Activated CD4-positive, alpha-beta T cell treated with anti-CD3 and anti-CD28 coated beads for 36 hours (primary cell): ENCODE measurements around the gene XAF1. TPM values are rescaled to one million over a fixed set of nuclear protein-coding genes. Genes with fewer than 3 reads are reported as not detected.
A peak's percentile ranks its signal among the peaks of the same experiment; 100 is the strongest.

Experiments used
- ATAC-seq: fragments of 200-7000 bp; cut with Tn5 transposase; one replicate; pipeline ENCODE4 v1.10.0; 2021; ENCODE audit warnings: mild to moderate bottlenecking, moderate library complexity
- CTCF ChIA-PET: fragments of 350-600 bp; sonication (Branson Sonifier 250); formaldehyde crosslinking; loops from one replicate; lab custom pipeline; 2021; ENCODE audit warnings: antibody characterized with exemption; lab: Charles Lee
- POLR2A ChIA-PET: fragments of 350-600 bp; sonication (Branson Sonifier 250); formaldehyde crosslinking; loops from one replicate; lab custom pipeline; 2021; ENCODE audit warnings: antibody characterized with exemption, inconsistent platforms; lab: Charles Lee
- DNase-seq: peaks from one replicate; pipeline ENCODE4 v3.0.0-alpha.2; 2020
- H3K27ac Mint-ChIP-seq: one replicate; pipeline ENCODE4 v1.8.0; 2021; ENCODE audit warnings: mixed read lengths
- H3K27me3 Mint-ChIP-seq: one replicate; pipeline ENCODE4 v1.8.0; 2021; ENCODE audit warnings: mixed read lengths
- H3K36me3 Mint-ChIP-seq: one replicate; pipeline ENCODE4 v1.8.0; 2021; ENCODE audit warnings: low read depth, mixed read lengths
- H3K4me1 Mint-ChIP-seq: one replicate; pipeline ENCODE4 v1.8.0; 2021; ENCODE audit warnings: mixed read lengths
- H3K4me3 Mint-ChIP-seq: one replicate; pipeline ENCODE4 v1.8.0; 2021; ENCODE audit warnings: mild to moderate bottlenecking, moderate library complexity, mixed read lengths
- H3K9me3 Mint-ChIP-seq: one replicate; pipeline ENCODE4 v1.8.0; 2021; ENCODE audit warnings: low read depth, mixed read lengths
- intact Hi-C, 2 experiments: fragments of 100-400 bp; cut with DNase I in 1 of 2; cut with micrococcal nuclease in 1 of 2; formaldehyde crosslinking; loops; one replicate each; pipeline versions ENCODE4 v1.14.2 to v1.15.1; 2022 to 2024; cut with DNase I, micrococcal nuclease
- total RNA-seq, 2 experiments: library from RNA; stranded (reverse); gene quantifications; one replicate each; pipeline ENCODE4 v1.2.3, GENCODE V29; 2021

XAF1 gene, protein sequence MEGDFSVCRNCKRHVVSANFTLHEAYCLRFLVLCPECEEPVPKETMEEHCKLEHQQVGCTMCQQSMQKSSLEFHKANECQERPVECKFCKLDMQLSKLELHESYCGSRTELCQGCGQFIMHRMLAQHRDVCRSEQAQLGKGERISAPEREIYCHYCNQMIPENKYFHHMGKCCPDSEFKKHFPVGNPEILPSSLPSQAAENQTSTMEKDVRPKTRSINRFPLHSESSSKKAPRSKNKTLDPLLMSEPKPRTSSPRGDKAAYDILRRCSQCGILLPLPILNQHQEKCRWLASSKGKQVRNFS
- total RNA-seq, result 10 to 100 TPM; 47.7 to 48.6 TPM

GRCh38 chr17:6755731-6756184, at the start of gene XAF1:
Gene XAF1 (plus strand): TSS chr17:6756046. CDS start chr17:6756079, 33 bp downstream.
- Mint-ChIP-seq H3K4me3 (peak within 1 kb of the TSS; percentile 99), H3K4me1 (peaks cover 54% of the 10 kb centered on the region), H3K36me3 (peaks cover 30% of the 10 kb centered on the region), H3K9me3 (no peaks in the 10 kb centered on the region), H3K27me3 (no peaks in the 10 kb centered on the region), H3K27ac (peak within 1 kb of the TSS; percentile 99)
- POLR2A ChIA-PET, result no interaction called here
- intact Hi-C loops, result loop anchor here in 1 of 2 experiments (5.0 kb wide), 2 partner anchors 257 to 313 kb away; partner anchors contain the start of genes PIMREG and RNASEK
- DNase-seq (peak; percentile 73), ATAC-seq (peak; percentile 54)
- CTCF ChIA-PET, result interaction anchor here (1.0 to 1.9 kb wide), 3 partner anchors 87 to 249 kb away, joined by 4 to 8 read pairs (median 4); no protein-coding TSS in a partner anchor

- no peak overlapping the region for H3K27ac Mint-ChIP-seq
- H3K9me3 Mint-ChIP-seq, result no peaks in the 10 kb centered on the region
- H3K36me3 Mint-ChIP-seq, result no peaks in the 10 kb centered on the region
- peaks cover 21% of the 10 kb centered on the region for H3K27me3 Mint-ChIP-seq
- ATAC-seq, result no peak
- intact Hi-C loops, result no loop called here
- ChIA-PET CTCF (interaction anchor here (0.6 kb wide), 1 partner anchor 488 kb away, joined by 4 read pairs; no protein-coding TSS in a partner anchor), POLR2A (no interaction called here)
- DNase-seq, result no peak
- H3K4me3 Mint-ChIP-seq, result no peak overlapping the region
- no peaks in the 10 kb centered on the region for H3K4me1 Mint-ChIP-seq
Observed at GRCh38 chr17:6706499-6706898, 49.3 kb upstream of the XAF1 start.

- no peak for ATAC-seq
- peaks cover 24% of the 10 kb centered on the region for H3K27me3 Mint-ChIP-seq
- intact Hi-C loops, result no loop called here
Observed at GRCh38 chr17:6706996-6707395, 48.9 kb upstream of the XAF1 start.

DNA sequence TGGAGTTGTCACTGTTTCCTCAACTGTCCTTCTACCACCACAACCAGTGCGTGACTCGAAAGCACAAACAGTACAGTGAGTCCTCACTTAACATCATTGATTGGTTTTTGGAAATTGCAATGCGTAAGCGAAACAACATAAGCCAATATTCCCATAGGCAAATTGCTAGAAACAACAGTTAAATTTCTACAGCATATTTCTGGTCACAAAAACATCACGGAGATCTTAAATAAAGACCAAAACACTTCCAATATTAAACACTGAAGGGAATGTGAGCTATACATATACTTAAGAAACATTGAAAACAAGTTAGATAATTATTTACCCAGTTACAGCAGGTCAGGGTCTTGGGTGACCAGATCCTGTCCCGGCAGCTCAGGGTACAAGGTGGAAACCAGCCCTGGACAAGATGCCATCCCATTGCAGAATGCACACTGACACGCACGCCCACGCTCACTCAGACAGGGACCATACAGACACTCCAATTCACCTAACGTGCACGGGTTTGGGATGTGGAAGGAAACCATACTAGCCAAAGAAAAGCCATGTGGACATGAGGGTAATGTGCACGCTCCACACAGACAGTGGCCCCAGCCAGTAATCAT, 47.4 kb upstream of the XAF1 start:
- DNase-seq, result no peak
- H3K4me3 Mint-ChIP-seq, result no peak overlapping the region
- no peaks in the 10 kb centered on the region for H3K36me3 Mint-ChIP-seq
- peaks cover 7% of the 10 kb centered on the region for H3K4me1 Mint-ChIP-seq
- no peak for ATAC-seq
- no peak overlapping the region for H3K27ac Mint-ChIP-seq
- intact Hi-C loops, result no loop called here
- H3K27me3 Mint-ChIP-seq, result peaks cover 36% of the 10 kb centered on the region
- POLR2A ChIA-PET, result no interaction called here
- no peaks in the 10 kb centered on the region for H3K9me3 Mint-ChIP-seq
- CTCF ChIA-PET, result no interaction called here

More at GRCh38 chr17:6706996-6707395, 48.9 kb upstream of the XAF1 start:
- no peaks in the 10 kb centered on the region for H3K9me3 Mint-ChIP-seq
- ChIA-PET CTCF (no interaction called here), POLR2A (no interaction called here)
- DNase-seq, result no peak
- H3K36me3 Mint-ChIP-seq, result no peaks in the 10 kb centered on the region
- no peak overlapping the region for H3K27ac Mint-ChIP-seq
- no peak overlapping the region for H3K4me3 Mint-ChIP-seq
- no peaks in the 10 kb centered on the region for H3K4me1 Mint-ChIP-seq

DNA sequence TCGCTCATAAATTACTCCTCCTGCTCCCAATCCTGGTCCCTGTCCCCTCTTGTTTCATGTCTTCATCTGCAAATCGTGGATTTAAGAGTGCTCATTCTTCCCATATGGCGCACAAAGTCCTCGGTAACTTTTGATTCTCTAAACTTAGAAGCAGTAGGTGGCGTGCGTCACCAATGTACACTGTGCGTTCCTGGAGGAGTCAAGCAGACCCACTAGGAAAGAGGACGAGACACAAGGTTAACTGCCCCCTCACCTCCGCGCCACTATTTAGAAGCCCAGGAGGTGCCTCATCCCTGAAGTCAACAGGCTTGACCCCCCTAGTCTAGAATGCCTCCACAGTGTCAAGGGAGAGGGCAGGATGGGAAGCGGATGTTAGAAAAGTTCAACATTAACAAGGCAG, 45.5 kb upstream of the XAF1 start:
- H3K27me3 Mint-ChIP-seq, result peaks cover 47% of the 10 kb centered on the region
- peaks cover 11% of the 10 kb centered on the region for H3K4me1 Mint-ChIP-seq
- H3K4me3 Mint-ChIP-seq, result no peak overlapping the region

DNA sequence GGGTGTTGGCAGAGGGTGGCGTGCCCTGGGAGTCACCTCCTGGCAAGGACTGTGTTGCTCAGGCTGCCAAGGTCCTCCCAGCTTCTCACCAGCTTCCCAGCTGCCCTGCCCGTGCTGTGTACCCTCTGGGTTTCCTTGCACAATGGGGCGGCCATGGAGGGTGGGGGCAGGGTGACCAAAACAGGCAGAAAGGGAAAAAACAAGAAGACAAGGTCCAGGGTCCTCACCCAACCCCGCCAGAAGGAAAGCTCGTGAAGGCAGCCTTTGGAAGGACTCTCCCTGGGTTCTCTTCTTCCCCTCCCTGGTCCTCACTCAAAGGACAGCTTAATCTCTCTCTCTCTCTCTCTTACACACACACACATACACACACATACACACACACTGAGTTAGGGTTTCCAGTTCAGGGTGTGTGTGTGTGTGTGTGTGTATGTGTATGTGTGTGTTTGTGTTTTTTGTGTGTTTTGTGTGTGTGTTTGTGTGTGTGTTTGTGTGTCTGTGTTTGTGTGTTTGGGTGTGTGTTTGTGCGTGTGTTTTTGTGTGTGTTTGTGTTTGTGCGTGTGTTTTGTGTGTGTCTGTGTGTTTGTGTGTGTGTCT, 44.7 kb upstream of the XAF1 start:
- Mint-ChIP-seq H3K4me3 (no peak overlapping the region), H3K36me3 (no peaks in the 10 kb centered on the region), H3K27me3 (peaks cover 56% of the 10 kb centered on the region), H3K27ac (no peak overlapping the region), H3K9me3 (no peaks in the 10 kb centered on the region), H3K4me1 (peaks cover 11% of the 10 kb centered on the region)
- ChIA-PET CTCF (interaction anchor here (0.7 kb wide), 1 partner anchor 13 kb away, joined by 4 read pairs; no protein-coding TSS in a partner anchor), POLR2A (no interaction called here)
- DNase-seq (no peak), ATAC-seq (no peak)
- intact Hi-C loops, result no loop called here

More for the DNA sequence above, 45.5 kb upstream of the XAF1 start:
- intact Hi-C loops, result no loop called here
- Mint-ChIP-seq H3K27ac (no peak overlapping the region), H3K9me3 (no peaks in the 10 kb centered on the region), H3K36me3 (no peaks in the 10 kb centered on the region)
- ATAC-seq, result no peak
- POLR2A ChIA-PET, result no interaction called here
- no peak for DNase-seq
- CTCF ChIA-PET, result no interaction called here

DNA sequence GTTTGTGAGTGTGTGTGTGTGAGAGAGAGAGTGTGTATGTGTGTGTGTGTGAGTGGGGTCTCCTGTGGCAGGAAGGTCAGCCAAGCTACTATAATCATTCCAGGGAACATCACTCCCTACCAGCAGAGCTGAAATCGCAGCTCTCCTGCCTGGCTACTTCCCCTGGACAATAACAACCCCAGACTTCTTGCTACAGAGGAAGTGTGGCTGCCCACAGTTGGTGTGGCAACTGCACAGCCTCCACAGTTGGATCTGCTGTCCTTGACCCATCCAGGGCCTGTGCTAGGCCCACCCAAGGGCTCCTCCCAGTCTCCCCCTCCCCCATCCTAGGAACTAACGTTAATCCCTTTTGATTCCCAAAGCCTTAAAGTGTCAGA, 44.2 kb upstream of the XAF1 start:
- POLR2A ChIA-PET, result no interaction called here
- DNase-seq (no peak), ATAC-seq (no peak)
- CTCF ChIA-PET, result interaction anchor here (0.7 kb wide), 2 partner anchors 13 to 308 kb away, joined by 3 to 4 read pairs; no protein-coding TSS in a partner anchor
- Mint-ChIP-seq H3K36me3 (no peaks in the 10 kb centered on the region), H3K4me1 (peaks cover 11% of the 10 kb centered on the region), H3K27me3 (peaks cover 56% of the 10 kb centered on the region), H3K27ac (no peak overlapping the region), H3K4me3 (no peak overlapping the region), H3K9me3 (no peaks in the 10 kb centered on the region)
- intact Hi-C loops, result no loop called here

DNA sequence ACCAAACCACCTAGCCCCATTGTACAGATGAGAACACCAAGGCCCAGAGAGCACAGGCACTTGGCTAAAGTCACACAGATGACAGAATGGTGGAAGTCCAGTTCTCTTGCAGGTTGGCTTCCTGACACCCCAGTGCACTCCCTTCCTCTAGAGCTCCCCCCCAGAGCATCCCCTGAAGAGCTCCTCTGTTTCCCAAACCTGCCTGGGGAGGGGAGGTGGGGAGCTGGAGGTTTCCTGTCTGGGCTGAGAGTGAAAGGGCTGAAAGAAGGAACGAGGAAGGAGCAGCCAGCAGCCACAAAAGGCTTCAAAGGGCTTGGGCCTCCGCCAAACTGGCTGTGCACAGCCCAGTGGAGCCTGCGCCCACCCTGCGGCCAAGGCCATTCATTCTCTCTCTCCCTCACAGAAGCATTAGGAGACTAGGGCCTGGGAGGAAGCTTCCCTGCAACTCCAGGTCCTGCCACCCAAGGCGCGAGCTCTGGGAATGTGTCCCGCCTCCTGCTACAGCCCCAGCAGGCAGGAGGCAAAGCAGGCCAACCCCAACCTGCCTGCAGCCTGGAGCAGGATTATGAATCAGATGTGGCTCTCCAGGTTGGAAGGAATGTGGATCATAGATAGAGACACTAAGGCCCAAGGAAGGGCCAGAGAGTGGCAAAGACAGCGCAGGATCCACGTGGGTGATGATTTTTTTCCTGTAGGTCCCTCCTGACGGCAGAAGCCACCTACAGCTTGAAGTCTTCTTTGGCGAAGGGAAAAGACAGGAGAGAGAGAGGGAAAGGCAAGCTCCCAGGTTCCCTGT, 43.6 kb upstream of the XAF1 start:
- POLR2A ChIA-PET, result no interaction called here
- no peak overlapping the region for H3K4me3 Mint-ChIP-seq
- DNase-seq, result no peak
- peaks cover 11% of the 10 kb centered on the region for H3K4me1 Mint-ChIP-seq
- H3K27ac Mint-ChIP-seq, result no peak overlapping the region
- H3K27me3 Mint-ChIP-seq, result peaks cover 56% of the 10 kb centered on the region
- no peaks in the 10 kb centered on the region for H3K36me3 Mint-ChIP-seq
- H3K9me3 Mint-ChIP-seq, result no peaks in the 10 kb centered on the region
- CTCF ChIA-PET, result interaction anchor here (0.7 to 1.2 kb wide), 3 partner anchors 16 to 307 kb away, joined by 3 to 4 read pairs (median 3); no protein-coding TSS in a partner anchor
- no peak for ATAC-seq
- intact Hi-C loops, result no loop called here

GRCh38 chr17:6712854-6713129, 43.1 kb upstream of the XAF1 start:
- Mint-ChIP-seq H3K4me1 (peaks cover 11% of the 10 kb centered on the region), H3K27me3 (peaks cover 57% of the 10 kb centered on the region), H3K27ac (no peak overlapping the region), H3K36me3 (no peaks in the 10 kb centered on the region), H3K9me3 (no peaks in the 10 kb centered on the region), H3K4me3 (peak overlapping the region; percentile 49)
- ChIA-PET CTCF (interaction anchor here (0.6 to 1.2 kb wide), 3 partner anchors 11 to 18 kb away, joined by 3 to 4 read pairs (median 3); no protein-coding TSS in a partner anchor), POLR2A (no interaction called here)
- intact Hi-C loops, result no loop called here
- ATAC-seq (no peak), DNase-seq (no peak)

GRCh38 chr17:6713130-6713917, 42.5 kb upstream of the XAF1 start, which contains the start of gene SLC13A5:
Gene SLC13A5 (minus strand): TSS chr17:6713369. CDS start chr17:6713333, 36 bp downstream.
- peak; percentile 37 for DNase-seq
- CTCF ChIA-PET, result interaction anchor here (0.6 to 1.2 kb wide), 4 partner anchors 11 to 130 kb away, joined by 3 to 4 read pairs (median 3); no protein-coding TSS in a partner anchor

More at GRCh38 chr17:6713130-6713917, 42.5 kb upstream of the XAF1 start, which contains the start of gene SLC13A5:
- Mint-ChIP-seq H3K9me3 (no peaks in the 10 kb centered on the region), H3K4me1 (peaks cover 11% of the 10 kb centered on the region), H3K27ac (no peak within 1 kb of the TSS), H3K36me3 (no peaks in the 10 kb centered on the region), H3K4me3 (peak within 1 kb of the TSS; percentile 49), H3K27me3 (peaks cover 57% of the 10 kb centered on the region)
- POLR2A ChIA-PET, result no interaction called here
- ATAC-seq, result no peak
- intact Hi-C loops, result no loop called here
